ENCODE data around the gene LEMD2.

- TF ChIP-seq POLR2A (IDR thresholded peaks at IDR 0.05; ENCODE audit: low read length): no peak
- TF ChIP-seq GATA1 (IDR thresholded peaks at IDR 0.05; ENCODE audit: low read depth, low read length): no peak
Observed at GRCh38 chr6:33816911-33817310, 28.0 kb upstream of the LEMD2 start.

Measured in erythroblast (primary cell).